GM21723 (cell line): Measurements from ENCODE around the gene PTBP1.

Experiments
- ATAC-seq: cut with Tn5 transposase; IDR thresholded peaks from one replicate; pipeline ENCODE4 v1.9.1; 2021; ENCODE audit warnings: mild to moderate bottlenecking, moderate library complexity; ENCODE audit not compliant: unreplicated experiment

PTBP1 gene

GRCh38 chr19:772063-772462, 25.2 kb upstream of the PTBP1 start:
- no peak for ATAC-seq

DNA sequence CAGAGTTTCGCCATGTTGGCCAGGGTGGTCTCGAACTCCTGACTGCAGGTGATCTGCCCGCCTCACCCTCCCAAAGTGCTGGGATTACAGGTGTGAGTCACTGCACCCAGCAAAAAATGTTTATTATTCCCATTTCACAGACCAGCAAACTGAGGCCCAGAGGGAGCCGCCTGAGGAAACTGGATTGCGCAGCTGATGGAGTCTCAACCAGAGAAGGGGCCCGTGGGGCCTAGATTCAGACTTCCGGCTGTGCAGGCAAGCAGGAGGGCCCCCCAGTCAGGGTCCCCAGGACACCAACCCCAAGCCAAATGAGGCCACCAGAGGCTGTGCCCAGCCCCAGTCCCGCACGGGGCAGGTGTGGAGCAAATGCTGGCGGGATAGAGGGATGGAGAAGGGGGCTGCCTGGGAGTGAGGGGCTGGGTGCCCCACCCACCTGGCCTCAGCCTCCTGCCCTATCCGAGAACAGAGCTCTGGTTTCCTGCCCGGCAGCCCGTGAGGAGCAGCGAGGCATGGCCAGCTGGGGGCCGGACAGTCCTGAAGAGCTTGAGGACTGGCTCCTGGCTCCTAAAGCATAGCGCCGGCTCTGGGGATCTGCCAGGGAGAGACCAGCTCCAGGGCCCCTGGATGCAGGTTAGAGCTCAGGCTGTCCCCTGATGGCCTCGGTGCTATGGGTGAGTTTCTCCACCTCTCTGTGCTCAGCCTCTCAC, 24.4 kb upstream of the PTBP1 start:
- no peak for ATAC-seq

GRCh38 chr19:776549-776948, 20.7 kb upstream of the PTBP1 start:
- no peak for ATAC-seq

- ATAC-seq, result no peak
These were observed 18.2 kb upstream of the PTBP1 start for GRCh38 chr19:778910-779653.

DNA sequence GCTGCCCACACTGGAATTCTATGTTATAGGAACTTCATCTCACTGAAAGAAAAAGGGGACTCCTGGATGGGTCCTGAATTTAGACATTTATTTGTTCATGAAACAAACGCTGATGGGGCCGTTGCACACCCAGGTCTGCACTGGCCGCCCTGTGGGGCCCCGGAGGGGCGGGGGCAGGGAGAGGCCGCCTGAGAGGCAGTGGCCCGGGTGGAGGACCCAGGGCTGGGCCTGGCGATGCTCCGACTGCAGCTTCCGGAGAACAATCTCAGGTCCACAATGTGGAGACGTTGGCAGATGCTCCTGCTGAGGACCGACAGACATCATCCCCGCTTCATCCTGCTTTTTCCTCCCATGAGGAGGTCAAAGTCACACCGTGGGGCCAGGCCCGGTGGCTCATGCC, 16.3 kb upstream of the PTBP1 start:
- no peak for ATAC-seq

GRCh38 chr19:781800-782184, 15.5 kb upstream of the PTBP1 start:
- no peak for ATAC-seq

- no peak for ATAC-seq
These were observed 14.9 kb upstream of the PTBP1 start for GRCh38 chr19:782185-782877.

DNA sequence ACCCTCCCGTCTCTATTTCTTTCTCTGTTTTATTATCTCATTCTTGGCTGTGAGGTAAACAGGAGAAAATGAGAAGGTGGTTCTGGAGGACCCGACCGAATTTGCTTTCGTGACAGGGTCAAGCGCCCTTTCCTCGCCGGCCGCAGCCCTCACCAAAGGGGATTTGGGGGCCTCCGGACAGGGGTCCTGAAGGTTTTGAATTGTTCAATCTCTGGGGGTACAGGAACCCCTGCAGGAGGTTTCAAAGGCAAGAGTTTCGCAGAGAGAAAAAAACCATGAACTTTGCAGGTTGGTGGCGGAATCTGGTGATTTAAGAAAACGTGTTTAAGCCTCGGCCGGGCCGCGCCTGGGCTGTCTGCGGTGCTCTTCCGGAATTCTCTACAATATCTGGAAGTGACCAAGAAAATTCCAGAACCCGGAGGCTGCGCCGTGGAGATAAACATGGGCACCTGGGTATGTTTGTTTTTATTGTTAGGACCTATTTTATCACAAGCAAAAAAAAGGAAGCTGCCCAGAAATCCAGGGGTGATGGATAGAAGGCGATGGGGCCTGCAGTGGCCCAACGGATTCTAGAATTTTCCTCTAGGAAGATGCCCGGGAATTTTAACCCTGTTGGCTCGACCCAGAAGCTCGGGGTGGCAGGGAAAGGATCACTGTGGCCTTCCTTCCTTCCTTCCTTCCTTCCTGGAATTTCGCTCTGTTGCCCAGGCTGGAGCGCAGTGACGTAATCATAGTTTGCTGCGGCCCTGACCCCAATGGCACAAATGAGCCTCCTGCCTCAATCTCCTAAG, 14.2 kb upstream of the PTBP1 start:
- ATAC-seq, result no peak

DNA sequence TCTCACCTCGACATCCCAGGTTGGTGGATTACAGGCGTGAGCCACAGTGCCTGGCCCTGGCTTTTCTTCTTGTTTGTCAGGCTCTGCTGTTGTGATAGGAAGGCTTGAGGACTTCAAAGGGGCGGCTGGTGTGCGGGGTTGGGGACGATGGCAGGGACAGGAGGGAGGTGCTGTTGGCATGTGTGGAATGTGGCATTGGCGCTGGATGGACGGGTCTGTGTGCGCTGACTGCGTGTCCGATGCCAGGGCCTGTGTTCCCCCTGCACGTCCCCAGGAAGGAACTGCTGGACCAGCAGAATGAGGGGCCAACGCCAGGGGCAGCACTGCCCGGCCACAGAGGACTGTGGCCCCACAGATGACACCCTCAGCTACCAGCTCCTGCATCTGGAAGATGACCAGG, 12.7 kb upstream of the PTBP1 start:
- no peak for ATAC-seq

GRCh38 chr19:787536-787935, 9.7 kb upstream of the PTBP1 start:
- no peak for ATAC-seq

GRCh38 chr19:788686-788982, 8.6 kb upstream of the PTBP1 start:
- ATAC-seq, result no peak

GRCh38 chr19:788983-789700, 8.1 kb upstream of the PTBP1 start:
- ATAC-seq, result no peak

- no peak for ATAC-seq
These were observed 7.6 kb upstream of the PTBP1 start for GRCh38 chr19:789701-790060.

- no peak for ATAC-seq
These were observed 6.2 kb upstream of the PTBP1 start for GRCh38 chr19:791007-791566.

- no peak for ATAC-seq
These were observed 5.5 kb upstream of the PTBP1 start for GRCh38 chr19:791567-792305.

- ATAC-seq, result no peak
These were observed 4.9 kb upstream of the PTBP1 start for GRCh38 chr19:792306-792885.

GRCh38 chr19:793806-794205, 3.4 kb upstream of the PTBP1 start:
- no peak for ATAC-seq

GRCh38 chr19:795073-795611, 2.1 kb upstream of the PTBP1 start:
- no peak for ATAC-seq
